Measurements from ENCODE around the gene QKI. TPM values are rescaled to one million over a fixed set of nuclear protein-coding genes. Genes with fewer than 3 reads are reported as not detected.

Gene QKI
- total RNA-seq, 1 donor from 2014 or later = 247 TPM

- no peak for DNase-seq
- H3K27me3 ChIP-seq (ENCODE audit: low read depth) = no peaks in the 10 kb centered on the region
- intact Hi-C loops (cut with DNase I) = no loop called here
- no peaks in the 10 kb centered on the region for H3K9me3 ChIP-seq
- H3K36me3 ChIP-seq = no peaks in the 10 kb centered on the region
- no peak for ATAC-seq
- no peak for TF ChIP-seq CTCF (IDR thresholded peaks at IDR 0.05)
- H3K4me1 ChIP-seq = peaks cover 41% of the 10 kb centered on the region
- H3K27ac ChIP-seq = no peak overlapping the region
- no peak overlapping the region for H3K4me3 ChIP-seq
These were observed 107.5 kb downstream of the QKI start for GRCh38 chr6:163522033-163522432.

GRCh38 chr6:163525926-163526325, 111.4 kb downstream of the QKI start:
- Histone ChIP-seq H3K4me3 (no peak overlapping the region), H3K9me3 (no peaks in the 10 kb centered on the region), H3K4me1 (peaks cover 52% of the 10 kb centered on the region), H3K36me3 (no peaks in the 10 kb centered on the region), H3K27ac (no peak overlapping the region), H3K27me3 (ENCODE audit: low read depth) (no peaks in the 10 kb centered on the region)
- DNase-seq (no peak), ATAC-seq (no peak)
- no peak for TF ChIP-seq CTCF (IDR thresholded peaks at IDR 0.05)
- intact Hi-C loops (cut with DNase I) = no loop called here

- Histone ChIP-seq H3K9me3 (no peaks in the 10 kb centered on the region), H3K4me1 (peaks cover 56% of the 10 kb centered on the region), H3K27me3 (ENCODE audit: low read depth) (no peaks in the 10 kb centered on the region), H3K27ac (no peak overlapping the region), H3K4me3 (no peak overlapping the region), H3K36me3 (no peaks in the 10 kb centered on the region)
- DNase-seq (no peak), ATAC-seq (no peak)
- no peak for TF ChIP-seq CTCF (IDR thresholded peaks at IDR 0.05)
- intact Hi-C loops (cut with DNase I) = no loop called here
These were observed 111.8 kb downstream of the QKI start for GRCh38 chr6:163526346-163526745.

GRCh38 chr6:163527291-163527690, 112.8 kb downstream of the QKI start:
- peaks cover 65% of the 10 kb centered on the region for H3K4me1 ChIP-seq

GRCh38 chr6:163529605-163530004, 115.1 kb downstream of the QKI start:
- H3K4me1 ChIP-seq = peaks cover 85% of the 10 kb centered on the region
- intact Hi-C loops (cut with DNase I) = no loop called here
- H3K27me3 ChIP-seq (ENCODE audit: low read depth) = no peaks in the 10 kb centered on the region
- no peak for TF ChIP-seq CTCF (IDR thresholded peaks at IDR 0.05)
- H3K27ac ChIP-seq = no peak overlapping the region
- no peak for DNase-seq
- no peaks in the 10 kb centered on the region for H3K36me3 ChIP-seq
- H3K9me3 ChIP-seq = no peaks in the 10 kb centered on the region
- no peak overlapping the region for H3K4me3 ChIP-seq
- ATAC-seq = no peak

More at GRCh38 chr6:163527291-163527690, 112.8 kb downstream of the QKI start:
- H3K27me3 ChIP-seq (ENCODE audit: low read depth) = no peaks in the 10 kb centered on the region
- no peak overlapping the region for H3K4me3 ChIP-seq
- TF ChIP-seq CTCF (IDR thresholded peaks at IDR 0.05) = no peak
- H3K9me3 ChIP-seq = no peaks in the 10 kb centered on the region
- H3K27ac ChIP-seq = no peak overlapping the region
- intact Hi-C loops (cut with DNase I) = no loop called here
- DNase-seq = no peak
- no peaks in the 10 kb centered on the region for H3K36me3 ChIP-seq
- no peak for ATAC-seq

GRCh38 chr6:163530406-163530805, 115.9 kb downstream of the QKI start:
- Histone ChIP-seq H3K4me3 (no peak overlapping the region), H3K27ac (no peak overlapping the region), H3K27me3 (ENCODE audit: low read depth) (no peaks in the 10 kb centered on the region), H3K36me3 (peaks cover 6% of the 10 kb centered on the region), H3K9me3 (no peaks in the 10 kb centered on the region), H3K4me1 (peaks cover 85% of the 10 kb centered on the region)
- TF ChIP-seq CTCF (IDR thresholded peaks at IDR 0.05) = no peak
- intact Hi-C loops (cut with DNase I) = no loop called here
- ATAC-seq (peak in 1 of 2 donors; percentile 20), DNase-seq (no peak)
